Prostate gland (tissue), 2 donors: ENCODE results near the gene SPARCL1.

Experiments
- POLR2A ChIP-seq: fragments of 450-650 bp; IDR thresholded peaks from one replicate; pipeline ENCODE4 v1.6.1; 2016; ENCODE audit warnings: antibody characterized with exemption, mild to moderate bottlenecking
- POLR2AphosphoS5 ChIP-seq: sonication (generic); formaldehyde crosslinking; IDR thresholded peaks from one replicate; pipeline ENCODE4 v1.6.1; 2017; ENCODE audit warnings: antibody characterized with exemption
- TF ChIP-seq, protein P1 (sequence below), 4 experiments: fragments of 200-600 bp in 2 of 4; fragments of 450-650 bp in 2 of 4; sonication (generic) in 2 of 4; IDR thresholded peaks; 1 replicate in 3 of 4; 2 replicates in 1 of 4; pipeline ENCODE4 v1.5.1; 2016 to 2019; ENCODE audit warnings: antibody characterized with exemption in 4 of 4, mild to moderate bottlenecking in 2 of 4, moderate library complexity in 2 of 4

DNA sequence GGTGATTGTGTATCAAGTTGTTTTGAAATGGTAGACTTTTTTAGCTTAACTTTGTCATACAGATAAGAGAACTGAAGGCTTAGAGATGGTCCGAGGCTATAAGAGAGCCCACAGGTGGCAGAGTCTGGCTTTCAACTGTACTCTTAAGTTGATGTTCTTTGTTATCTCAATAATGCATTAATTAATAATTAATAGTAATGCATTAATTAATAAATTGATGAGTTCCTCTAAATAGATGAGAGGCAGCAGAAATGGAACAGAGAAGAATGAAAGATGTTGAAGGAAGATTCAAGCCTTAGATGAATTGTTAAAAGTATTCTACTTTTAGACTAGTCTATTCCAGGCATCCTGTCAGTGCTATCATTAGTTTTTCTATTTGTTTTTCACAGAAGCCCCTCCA lies 84.4 kb downstream of the SPARCL1 start:
- TF ChIP-seq, protein P1, sequence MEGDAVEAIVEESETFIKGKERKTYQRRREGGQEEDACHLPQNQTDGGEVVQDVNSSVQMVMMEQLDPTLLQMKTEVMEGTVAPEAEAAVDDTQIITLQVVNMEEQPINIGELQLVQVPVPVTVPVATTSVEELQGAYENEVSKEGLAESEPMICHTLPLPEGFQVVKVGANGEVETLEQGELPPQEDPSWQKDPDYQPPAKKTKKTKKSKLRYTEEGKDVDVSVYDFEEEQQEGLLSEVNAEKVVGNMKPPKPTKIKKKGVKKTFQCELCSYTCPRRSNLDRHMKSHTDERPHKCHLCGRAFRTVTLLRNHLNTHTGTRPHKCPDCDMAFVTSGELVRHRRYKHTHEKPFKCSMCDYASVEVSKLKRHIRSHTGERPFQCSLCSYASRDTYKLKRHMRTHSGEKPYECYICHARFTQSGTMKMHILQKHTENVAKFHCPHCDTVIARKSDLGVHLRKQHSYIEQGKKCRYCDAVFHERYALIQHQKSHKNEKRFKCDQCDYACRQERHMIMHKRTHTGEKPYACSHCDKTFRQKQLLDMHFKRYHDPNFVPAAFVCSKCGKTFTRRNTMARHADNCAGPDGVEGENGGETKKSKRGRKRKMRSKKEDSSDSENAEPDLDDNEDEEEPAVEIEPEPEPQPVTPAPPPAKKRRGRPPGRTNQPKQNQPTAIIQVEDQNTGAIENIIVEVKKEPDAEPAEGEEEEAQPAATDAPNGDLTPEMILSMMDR (IDR thresholded peaks at IDR 0.05), result no peak
- TF ChIP-seq POLR2AphosphoS5 (no peak), POLR2A (no peak)
